ENCODE measurements around the gene HRCT1.
"Not testable (repeated sequence)": the region's sequence is repeated elsewhere in the genome, so short reads cannot be mapped to it uniquely, and the experiment has no call there.

HRCT1 gene

DNA sequence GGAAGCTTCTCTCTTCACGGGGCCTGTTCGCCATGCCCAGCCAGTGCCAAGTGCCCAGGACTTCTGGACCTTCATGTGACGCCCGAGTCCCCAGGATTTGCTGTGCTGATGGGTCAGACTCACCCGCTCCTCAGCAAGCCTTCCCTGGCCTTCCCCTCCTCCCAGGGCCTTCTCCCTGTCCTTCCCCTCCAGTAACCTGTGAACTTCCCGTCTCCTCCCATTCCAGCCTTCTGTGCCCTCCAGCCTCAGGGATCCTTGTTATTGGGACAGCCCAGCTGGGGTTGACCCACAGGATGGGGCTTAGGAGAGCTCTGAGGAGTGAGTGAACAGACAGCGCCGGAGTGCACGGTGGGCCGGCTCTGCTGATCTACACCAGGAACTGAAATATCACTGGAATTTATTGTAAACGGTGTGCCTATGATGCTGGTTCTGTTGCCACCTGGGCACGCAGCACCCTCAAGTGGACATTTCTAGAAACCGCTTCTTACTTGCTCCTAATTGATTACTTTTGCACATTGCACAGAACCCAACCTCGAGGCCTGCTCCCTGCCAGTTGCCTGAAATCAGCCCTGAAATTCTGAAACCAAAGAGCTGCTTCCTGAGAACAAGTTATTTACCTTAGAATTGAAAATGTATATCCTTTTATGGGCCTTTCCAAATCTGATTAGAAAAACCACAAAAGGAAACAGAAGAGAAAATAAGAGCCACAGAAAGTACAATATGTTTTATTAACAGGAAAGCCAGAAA lies 4.8 kb downstream of the HRCT1 start:
- DNase-seq (ENCODE audit: low read depth) = peak; percentile 67
- no peak overlapping the region for H3K4me3 ChIP-seq (ENCODE audit: low read length)
- TF ChIP-seq, protein P1, sequence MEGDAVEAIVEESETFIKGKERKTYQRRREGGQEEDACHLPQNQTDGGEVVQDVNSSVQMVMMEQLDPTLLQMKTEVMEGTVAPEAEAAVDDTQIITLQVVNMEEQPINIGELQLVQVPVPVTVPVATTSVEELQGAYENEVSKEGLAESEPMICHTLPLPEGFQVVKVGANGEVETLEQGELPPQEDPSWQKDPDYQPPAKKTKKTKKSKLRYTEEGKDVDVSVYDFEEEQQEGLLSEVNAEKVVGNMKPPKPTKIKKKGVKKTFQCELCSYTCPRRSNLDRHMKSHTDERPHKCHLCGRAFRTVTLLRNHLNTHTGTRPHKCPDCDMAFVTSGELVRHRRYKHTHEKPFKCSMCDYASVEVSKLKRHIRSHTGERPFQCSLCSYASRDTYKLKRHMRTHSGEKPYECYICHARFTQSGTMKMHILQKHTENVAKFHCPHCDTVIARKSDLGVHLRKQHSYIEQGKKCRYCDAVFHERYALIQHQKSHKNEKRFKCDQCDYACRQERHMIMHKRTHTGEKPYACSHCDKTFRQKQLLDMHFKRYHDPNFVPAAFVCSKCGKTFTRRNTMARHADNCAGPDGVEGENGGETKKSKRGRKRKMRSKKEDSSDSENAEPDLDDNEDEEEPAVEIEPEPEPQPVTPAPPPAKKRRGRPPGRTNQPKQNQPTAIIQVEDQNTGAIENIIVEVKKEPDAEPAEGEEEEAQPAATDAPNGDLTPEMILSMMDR (conservative IDR thresholded peaks at IDR 0.05; ENCODE audit: low read length) = peak; percentile 66

DNA sequence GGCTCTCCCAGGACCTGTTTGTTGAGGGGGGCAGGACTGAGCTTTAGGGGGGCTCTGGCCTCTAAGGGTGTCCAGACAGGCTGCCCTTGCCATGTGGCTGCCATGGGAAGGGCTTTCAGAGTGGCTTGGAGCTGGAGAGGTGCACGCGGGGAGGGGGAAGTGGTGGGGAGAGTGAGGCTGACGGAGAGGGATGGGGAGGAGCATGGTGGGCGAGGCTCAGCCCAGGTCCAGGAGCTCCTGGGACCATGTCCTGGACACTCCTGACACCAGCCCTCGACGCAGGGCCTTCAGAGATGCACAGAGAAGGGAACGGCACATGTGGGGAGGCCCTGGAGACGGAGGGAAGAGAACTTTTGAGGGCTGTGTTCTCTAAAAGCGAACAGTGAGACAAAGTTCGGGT lies 5.7 kb downstream of the HRCT1 start:
- TF ChIP-seq, protein P1 (conservative IDR thresholded peaks at IDR 0.05; ENCODE audit: low read length) = no peak
- H3K4me3 ChIP-seq (ENCODE audit: low read length) = no peak overlapping the region
- no peak for DNase-seq (ENCODE audit: low read depth)

DNA sequence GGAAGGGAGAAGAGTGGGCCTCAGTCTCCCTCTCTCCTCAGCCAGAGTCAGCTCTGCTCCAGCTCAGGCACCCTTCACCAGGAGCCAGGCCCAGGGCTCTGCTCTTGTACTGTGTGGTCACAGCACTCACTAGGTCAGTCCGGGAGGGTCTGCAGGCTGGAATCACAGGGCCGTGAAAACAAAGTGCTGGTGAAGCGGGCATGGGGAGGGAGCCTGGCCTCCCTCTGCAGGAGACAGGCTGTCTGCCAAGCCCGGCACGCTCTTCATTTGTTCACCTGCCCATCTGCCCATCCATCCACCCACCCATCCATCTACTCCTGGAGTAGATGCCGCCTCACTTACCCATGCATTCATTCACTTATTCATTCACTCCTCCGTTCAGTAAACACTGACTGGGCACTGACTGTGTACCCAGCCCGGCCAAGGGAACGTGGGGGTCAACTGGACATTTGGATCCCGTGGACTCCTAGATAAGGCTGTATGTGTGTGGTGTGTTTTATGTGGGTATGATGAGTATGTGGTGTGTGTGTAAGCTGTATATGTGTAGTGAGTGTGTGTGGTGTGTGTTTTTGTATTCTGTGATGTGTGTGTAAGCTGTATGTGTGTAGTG lies 6.9 kb downstream of the HRCT1 start:
- no peak for DNase-seq (ENCODE audit: low read depth)
- no peak overlapping the region for H3K4me3 ChIP-seq (ENCODE audit: low read length)
- TF ChIP-seq, protein P1 (conservative IDR thresholded peaks at IDR 0.05; ENCODE audit: low read length) = no peak

DNA sequence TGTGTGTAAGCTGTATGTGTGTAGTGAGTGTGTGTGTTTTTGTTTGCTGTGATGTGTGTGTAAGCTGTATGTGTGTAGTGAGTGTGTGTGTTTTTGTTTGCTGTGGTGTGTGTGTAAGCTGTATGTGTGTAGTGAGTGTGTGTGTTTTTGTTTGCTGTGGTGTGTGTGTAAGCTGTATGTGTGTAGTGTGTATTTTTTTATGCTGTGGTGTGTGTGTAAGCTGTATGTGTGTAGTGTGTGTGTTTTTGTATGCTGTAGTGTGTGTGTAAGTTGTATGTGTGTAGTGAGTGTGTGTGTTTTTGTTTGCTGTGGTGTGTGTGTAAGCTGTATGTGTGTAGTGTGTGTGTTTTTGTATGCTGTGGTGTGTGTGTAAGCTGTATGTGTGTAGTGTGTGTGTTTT lies 7.4 kb downstream of the HRCT1 start:
- DNase-seq (ENCODE audit: low read depth); H3K4me3 ChIP-seq (ENCODE audit: low read length): not testable (repeated sequence)

DNA sequence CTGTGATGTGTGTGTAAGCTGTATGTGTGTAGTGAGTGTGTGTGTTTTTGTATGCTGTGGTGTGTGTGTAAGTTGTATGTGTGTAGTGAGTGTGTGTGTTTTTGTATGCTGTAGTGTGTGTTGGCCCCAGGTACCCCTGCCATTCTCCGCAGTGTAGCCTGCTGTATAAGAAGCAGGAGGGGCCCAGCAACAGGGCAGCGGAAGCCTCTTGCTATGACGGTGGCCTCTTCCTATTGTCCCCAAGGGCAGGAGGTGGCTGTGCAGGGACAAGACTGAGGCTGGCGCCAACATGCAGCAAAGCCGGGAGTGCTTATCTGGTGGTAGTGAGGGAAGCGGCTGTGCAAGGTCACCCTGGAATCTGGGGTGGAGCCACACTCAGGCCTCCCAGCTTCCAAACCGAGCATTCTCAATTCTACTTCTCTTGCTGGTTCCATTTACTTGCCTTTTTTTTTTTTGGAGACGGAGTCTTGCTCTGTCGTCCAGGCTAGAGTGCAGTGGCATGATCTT lies 8.4 kb downstream of the HRCT1 start:
- DNase-seq (ENCODE audit: low read depth) = peak; percentile 31
- TF ChIP-seq, protein P1 (conservative IDR thresholded peaks at IDR 0.05; ENCODE audit: low read length) = no peak
- H3K4me3 ChIP-seq (ENCODE audit: low read length) = no peak overlapping the region

DNA sequence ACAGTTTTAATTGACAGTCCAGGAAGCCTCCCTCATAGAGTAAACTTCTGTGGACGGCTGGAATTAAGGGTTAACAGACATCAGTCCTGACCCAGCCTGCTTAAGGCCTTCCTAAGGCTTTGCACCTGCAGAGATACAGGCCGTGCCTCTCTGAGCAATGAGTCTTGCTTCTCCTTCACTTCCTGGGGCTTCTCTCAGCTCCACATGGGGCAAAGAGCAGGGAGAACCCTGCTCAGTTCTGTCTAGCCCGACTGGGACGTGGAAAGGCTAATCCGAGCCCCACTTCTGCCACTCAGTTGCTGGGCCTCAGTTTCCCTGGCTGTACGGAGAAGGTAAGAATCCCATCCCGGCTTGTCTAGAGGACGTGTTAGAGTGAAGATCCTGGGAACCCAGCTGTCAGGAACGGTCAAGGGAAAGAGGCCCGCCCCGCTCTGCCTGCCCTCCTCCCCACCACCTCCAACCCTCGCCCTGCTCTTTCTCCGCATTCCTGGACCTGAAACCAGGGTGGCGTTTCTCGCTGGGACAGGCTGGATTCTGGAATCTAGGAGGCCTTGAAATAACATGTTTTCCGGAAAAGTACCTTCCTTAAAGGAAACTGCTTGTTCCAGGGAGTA lies 9.8 kb downstream of the HRCT1 start:
- DNase-seq (ENCODE audit: low read depth) = no peak
- TF ChIP-seq, protein P1 (conservative IDR thresholded peaks at IDR 0.05; ENCODE audit: low read length) = no peak
- no peak overlapping the region for H3K4me3 ChIP-seq (ENCODE audit: low read length)

DNA sequence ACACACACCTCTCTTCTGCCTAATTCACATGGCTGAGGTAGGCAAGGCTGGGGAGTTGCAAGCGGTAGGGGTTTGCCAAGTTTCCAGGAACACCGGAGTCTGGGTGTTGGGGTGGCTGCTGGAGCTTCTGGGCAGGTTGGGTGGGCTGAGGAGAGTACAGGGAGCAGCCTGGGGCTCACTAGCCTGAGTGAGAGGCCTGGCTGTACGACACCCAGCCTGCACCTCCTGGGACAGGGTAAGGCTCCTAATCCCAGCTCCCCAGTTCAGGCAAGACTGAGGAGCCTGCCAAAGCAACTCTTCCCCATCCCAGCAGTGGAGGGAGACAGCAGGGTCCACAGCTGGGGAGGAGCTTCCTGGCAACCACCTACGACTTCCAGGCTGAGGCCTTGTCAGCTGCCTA lies 11.3 kb downstream of the HRCT1 start:
- TF ChIP-seq, protein P1 (conservative IDR thresholded peaks at IDR 0.05; ENCODE audit: low read length) = no peak
- no peak for DNase-seq (ENCODE audit: low read depth)
- no peak overlapping the region for H3K4me3 ChIP-seq (ENCODE audit: low read length)
